GM12872 (cell line): Measurements from ENCODE around the gene NEK2.

Source experiments
- TF ChIP-seq, protein P1 (sequence below): IDR thresholded peaks from 3 replicates; pipeline ENCODE4 v1.5.1; 2011; ENCODE audit warnings: low read depth, mild to moderate bottlenecking, low read length, moderate library complexity; ENCODE audit not compliant: insufficient read depth

Gene NEK2

DNA sequence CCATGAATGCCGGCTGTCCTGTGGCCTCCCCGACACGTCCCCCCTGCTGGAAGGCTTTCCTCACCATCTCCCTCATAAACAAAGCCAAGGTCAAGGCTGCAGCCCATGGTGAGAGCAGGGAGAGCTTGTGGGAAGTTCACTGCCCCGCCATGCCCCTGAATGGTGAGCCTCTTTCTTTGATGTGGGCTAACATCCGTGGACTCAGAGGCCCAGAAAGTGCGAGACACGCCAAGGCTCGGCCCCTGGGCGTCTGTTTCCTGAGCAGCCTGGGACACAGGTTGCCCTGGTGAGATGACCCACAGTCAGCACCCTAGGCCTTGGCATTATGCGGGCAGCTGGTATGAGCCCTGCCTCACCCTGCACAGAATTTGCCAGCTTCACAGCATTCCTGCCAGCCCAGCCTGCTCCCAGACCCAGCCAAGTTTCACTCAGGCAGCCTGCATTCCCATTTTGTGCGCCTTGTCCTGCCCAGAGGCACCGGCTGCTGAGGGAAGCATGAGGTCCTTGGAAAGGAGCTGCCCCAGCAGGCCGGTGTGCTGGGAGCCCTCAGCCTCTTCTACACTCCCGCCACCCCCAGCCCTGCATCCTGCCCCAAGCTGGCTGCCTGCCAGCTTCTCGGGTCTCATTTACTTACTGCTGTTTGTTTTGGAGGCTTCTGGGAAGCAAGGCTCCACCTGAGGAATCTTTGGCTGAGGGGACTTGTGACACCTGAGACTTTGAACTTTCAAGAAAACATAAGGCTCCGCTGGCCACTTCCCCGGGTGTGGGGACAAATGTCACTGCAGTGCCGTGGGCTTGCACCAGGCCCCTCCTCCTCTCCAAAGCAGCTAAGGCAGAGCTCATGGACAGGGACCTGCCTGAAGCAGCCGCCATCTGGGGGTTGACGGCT is 31.9 kb downstream of the NEK2 start:
- TF ChIP-seq, protein P1, sequence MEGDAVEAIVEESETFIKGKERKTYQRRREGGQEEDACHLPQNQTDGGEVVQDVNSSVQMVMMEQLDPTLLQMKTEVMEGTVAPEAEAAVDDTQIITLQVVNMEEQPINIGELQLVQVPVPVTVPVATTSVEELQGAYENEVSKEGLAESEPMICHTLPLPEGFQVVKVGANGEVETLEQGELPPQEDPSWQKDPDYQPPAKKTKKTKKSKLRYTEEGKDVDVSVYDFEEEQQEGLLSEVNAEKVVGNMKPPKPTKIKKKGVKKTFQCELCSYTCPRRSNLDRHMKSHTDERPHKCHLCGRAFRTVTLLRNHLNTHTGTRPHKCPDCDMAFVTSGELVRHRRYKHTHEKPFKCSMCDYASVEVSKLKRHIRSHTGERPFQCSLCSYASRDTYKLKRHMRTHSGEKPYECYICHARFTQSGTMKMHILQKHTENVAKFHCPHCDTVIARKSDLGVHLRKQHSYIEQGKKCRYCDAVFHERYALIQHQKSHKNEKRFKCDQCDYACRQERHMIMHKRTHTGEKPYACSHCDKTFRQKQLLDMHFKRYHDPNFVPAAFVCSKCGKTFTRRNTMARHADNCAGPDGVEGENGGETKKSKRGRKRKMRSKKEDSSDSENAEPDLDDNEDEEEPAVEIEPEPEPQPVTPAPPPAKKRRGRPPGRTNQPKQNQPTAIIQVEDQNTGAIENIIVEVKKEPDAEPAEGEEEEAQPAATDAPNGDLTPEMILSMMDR: no peak

DNA sequence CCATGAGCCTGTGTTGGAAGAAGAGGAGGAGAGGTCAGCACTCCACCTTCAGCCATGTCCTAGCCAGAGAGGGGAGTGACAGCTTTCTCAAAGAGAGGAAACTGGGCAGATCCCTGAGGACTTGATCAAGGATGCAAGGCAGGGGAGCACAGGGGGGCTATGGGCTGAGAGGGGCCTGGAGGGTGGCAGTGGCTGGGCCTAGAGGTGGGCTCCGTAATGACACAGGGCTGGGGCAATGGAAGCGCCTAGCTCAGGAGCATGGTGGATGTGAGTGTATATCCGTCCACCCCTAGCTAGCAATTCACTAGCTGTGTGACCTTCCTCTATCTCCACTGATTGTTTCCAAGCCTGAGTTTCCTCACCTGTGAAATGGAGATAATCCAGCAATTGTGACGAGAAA is 32.6 kb downstream of the NEK2 start:
- TF ChIP-seq, protein P1: no peak

DNA sequence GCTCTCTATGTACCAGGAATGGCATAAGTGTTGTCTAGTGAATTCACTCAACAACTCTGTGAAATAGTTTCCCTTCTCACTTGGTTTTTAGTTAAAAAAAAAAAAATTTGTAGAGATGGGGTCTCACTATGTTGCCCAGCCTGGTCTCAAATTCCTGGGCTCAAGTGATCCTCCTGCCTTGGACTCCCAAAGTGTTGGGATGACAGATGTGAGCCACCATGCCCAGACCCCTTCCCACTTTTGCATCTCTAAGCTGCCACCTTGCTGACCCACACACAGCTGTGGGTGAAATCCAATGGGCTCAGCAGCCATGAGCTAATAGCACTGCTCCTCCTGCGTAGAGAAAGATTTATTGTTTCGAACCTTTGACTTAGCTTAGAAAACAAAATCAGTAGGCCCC is 33.5 kb downstream of the NEK2 start:
- TF ChIP-seq, protein P1: no peak

DNA sequence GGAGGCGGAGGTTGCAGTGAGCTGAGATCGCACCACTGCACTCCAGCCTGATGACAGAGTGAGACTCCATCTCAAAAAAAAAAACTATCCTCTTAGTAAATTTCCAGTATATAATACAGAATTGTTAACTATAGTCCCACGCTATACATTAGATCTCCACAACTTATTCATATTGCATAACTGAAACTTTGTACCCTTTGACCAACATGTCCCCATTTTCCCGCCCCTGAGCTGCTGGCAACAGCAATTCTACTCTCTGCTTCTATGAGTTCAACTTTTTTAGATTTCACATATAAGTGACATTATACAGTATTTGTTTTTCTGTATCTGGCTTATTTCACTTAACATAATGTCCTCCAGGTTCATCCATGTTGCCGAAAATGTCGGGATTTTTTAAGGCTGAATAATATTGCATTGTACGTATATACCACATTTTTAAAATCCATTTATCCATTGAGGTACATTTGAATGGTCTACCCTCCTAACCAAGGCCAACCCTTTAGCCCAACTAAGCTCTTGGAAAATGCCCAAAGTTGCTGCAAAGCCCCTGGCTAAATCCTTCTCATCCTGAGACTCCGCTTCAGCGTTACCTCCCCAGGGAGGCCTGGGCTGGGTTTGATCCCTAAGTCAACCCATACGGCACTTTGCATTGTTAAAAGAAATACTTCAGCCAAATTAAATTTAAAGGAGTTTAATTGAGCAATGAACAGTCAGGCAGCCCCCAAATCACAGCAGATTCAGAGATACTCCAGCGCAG is 34.2 kb downstream of the NEK2 start:
- TF ChIP-seq, protein P1: no peak

DNA sequence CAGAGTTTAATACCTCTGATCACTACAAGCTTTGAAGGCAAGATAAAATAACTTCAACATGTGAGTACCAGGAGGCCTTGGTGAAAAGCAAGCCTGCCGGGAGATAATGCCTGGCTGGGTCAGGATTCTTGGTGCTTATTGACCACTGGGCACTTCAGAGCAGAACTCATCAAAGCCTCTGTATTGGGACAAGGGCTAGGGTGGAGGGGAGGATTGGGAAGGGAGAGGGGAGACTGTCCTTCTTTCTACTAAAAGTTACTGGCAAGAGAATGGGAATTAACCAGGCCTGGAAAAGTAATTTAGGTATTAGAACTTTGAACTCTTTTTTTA is 35.2 kb downstream of the NEK2 start:
- TF ChIP-seq, protein P1: no peak

DNA sequence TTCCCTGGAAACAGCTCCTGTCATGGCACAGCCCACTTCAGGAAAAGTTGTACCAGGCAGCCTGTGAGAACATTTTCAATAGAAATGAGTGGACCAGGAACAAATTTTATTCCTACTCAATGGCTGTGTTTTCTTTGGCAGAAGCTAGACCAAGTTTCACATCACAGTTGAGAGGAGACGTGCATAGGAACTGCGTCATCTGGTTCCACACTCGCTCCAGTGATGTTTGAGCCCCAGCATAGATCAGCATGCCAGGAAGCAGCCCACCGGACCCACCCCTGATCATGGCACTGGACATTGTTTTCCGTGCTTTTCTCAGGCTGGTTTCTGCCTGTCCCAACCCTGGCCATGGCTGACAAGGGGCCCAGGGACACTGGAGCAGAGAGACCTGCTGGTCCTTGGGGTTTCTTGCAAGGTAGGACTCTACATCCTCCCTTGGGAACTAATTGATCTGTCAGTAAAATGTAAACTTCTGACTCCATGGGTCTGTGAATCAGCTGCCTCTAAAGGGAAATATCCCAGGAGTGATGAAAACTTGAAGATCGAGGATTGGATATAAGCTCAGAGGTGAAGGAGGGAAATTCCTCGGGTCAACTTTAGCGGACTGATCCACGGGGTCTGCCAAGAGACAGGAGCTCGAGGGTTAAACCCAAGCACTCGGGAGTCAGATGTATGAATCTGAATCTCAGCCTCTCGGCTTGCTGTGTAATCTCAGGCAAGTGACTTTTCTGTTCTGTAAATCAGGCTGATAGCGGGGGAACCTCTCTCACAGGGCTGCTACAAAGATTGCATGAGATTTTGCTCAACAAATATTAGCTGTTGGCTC is 35.7 kb downstream of the NEK2 start:
- TF ChIP-seq, protein P1: no peak

DNA sequence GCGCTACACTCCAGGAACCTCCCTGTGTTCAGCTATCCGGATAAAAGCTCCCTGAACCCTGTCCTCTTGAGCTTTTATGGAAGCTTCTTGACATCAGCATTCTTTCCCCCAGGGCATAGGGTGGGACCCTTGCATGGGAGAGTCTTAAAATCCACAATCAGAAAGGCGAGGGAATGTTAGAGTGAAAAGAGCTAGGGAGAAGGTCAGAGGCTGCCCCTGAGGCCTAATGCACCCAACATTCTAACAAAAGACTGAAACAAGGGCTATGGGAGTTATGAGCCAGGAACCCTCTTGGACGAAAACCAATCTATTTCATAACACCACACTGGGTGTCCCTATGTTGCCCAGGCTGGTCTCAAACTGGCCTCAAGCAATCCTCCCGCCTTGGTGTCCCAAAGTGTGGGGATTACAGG is 36.7 kb downstream of the NEK2 start:
- TF ChIP-seq, protein P1: no peak
